GM19328 (cell line): ENCODE results near the gene MYOM1.

Experiments
- ATAC-seq: cut with Tn5 transposase; IDR thresholded peaks from one replicate; pipeline ENCODE4 v1.9.1; 2021; ENCODE audit warnings: mild to moderate bottlenecking, moderate library complexity; ENCODE audit not compliant: unreplicated experiment

Gene MYOM1

DNA sequence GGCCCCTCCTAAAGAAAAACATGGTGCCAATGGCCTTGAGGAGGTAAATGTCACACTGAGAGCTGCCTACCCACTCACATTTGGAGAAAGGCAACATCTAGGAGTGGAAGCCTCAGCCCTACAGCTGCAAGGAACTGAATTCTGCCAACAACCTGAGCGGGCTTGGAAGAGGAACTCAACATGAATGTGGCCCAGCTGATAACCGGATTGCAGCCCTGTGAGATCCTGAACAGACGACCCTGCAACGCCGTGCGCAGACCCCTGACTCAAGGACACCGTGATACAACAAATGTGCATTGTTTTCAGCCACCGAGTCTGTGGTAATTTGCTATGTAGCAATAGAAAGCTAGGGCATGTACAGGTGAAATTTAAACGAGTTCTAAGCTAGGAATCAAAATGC, 99.4 kb downstream of the MYOM1 start:
- no peak for ATAC-seq

DNA sequence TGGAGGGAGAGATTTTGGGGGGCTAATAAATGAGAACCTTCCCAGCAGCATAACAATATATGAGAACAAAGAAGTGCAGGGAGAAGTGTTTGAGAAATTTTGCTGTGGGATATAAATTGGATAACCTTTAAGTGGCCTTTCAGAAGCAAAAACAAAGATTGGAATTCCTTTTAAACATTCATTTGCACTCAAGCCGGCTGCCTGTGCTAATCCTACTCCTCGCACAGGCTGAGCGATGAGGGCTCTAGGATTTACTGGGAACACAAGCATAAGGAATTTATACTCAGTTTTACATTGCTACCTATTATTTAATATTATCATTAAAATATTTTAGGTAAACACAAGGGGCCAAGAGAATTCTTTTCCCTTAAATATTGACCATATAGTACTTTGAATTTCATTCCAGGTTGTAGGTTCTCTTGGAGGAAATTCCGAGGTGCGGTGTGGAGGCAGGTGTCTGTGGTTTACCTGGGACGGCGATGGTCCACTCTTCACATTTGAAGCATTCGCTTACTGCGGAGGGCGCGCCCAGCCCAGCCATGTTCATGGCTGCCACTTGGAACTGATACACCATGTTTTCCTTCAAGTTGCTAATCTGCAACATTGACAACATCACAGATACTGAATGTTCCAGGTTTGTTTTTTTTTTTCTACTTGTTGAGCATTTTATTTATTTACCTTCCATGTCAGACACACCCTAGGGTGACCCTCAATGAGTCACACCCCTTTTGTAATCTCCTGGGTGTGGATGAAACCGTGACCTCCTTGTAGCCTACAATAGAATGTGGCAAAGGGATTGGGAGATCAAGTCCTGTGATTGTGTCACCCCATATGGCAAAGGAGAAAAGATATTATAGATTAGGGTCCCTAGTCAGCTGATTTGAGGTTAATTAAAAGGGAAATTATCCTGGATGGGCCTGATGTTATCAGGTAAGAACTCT, 100.1 kb downstream of the MYOM1 start:
- ATAC-seq = no peak

DNA sequence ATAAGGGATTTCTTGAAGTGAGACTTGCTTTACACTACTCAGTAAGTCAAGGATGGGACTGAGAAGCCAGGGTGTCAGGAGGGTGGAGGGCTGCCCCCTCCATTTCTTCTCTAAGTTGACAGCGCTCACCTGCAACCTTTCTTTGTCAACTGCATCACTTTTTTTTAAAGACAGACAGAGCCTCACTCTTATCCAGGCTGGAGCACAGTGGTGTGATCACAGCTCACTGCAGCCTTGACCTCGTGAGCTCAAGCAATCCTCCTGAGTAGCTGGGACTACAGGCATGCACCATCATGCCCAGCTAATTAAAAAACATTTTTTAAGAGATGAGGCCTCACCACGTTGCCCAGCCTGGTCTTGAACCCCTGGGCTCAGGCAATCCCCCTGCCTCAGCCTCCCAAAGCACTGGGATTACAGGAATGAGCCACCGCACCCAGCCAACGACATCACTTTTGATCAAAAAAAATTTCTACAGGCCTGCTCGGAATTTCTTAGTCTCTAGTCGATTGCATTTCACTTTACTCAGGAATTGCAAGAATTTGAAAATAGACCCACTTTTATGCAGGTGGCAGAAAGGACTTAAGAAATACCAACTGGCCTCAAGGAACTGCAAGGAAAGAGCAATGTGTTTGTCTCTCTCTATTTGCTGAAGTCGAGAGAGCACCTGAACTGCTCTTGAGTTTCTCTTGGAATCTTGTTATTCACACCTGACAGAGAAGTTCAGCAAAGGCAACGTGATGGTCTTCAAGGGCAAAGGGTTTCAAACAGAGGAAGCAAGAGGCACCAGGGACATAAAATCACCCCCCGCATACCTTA, 101.4 kb downstream of the MYOM1 start:
- ATAC-seq = no peak

DNA sequence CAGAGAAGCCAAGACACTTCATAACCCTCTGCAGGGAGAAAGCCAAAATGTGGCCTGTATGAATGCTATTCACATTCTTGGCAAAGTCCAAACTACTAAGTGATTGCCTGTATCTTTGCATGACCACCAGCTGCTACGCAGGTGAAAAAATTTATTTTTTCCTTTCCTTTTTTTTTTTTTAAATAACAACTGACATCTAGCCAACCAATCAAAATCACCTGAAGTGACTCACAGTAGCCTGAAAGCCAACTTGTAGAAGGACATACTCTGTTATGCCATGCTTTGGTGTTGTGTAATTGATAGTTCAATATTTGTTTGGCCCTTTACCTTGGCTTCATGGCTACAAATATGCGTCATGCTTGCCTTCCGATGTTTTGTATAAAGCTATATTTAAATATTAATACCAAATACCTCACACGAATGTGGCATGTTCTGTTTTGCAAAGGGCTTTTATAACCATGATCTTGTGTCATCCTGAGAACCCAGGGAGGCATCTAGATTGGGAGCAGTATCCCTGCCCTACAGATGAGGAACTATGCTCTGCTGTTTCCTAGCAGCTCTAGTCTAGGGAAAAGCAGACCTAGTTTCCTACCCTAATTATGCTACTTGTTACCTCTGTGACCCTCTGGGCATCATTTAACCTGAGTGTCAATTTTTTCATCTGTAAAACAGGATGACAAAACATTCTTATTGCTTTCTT, 102.1 kb downstream of the MYOM1 start:
- no peak for ATAC-seq

DNA sequence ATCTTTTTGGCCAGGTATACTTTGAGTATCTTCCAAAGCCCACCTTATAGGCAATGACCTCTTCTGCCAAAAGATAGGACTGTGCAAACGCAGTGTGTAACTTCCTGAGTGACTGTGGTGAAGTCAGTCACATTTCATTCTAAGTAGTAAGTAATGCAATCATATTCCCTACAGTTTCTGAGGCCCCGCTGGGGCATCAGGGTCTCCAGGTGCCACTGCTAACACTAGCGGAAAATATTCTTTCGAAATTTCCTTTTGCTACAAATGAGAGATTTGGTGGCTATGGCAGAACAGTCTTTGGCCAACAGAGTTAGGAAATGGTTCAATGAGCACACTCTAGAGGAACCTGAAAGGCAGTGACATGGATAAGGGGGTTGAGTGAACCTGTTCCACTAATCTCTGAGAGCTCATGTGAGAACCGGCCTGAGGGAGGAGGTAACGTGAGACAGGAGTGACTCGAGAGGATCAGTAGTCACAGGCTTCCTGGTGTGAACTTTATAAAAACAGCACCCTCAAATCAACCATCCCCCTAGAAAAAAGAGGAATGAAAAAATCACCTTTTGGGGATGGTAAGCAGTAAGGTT, 104.2 kb downstream of the MYOM1 start:
- ATAC-seq = no peak

DNA sequence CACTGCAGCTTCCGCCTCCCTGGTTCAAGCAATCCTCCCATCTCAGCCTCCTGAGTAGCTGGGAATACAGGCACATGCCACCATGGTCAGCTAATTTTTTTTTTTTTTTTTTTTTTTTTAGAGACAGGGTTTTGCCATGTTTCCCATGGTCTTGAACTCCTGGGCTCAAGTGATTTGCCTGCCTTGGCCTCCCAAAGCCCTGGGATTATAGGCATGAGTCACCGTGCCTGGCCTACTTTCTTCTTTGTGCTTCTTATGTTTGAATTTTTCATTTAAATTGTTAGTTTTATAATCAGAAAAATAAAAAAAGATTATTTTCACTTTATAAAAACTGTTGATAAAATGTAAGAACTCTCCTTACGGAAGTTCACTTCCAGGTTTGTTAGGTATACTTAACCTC, 105.3 kb downstream of the MYOM1 start:
- ATAC-seq = no peak

DNA sequence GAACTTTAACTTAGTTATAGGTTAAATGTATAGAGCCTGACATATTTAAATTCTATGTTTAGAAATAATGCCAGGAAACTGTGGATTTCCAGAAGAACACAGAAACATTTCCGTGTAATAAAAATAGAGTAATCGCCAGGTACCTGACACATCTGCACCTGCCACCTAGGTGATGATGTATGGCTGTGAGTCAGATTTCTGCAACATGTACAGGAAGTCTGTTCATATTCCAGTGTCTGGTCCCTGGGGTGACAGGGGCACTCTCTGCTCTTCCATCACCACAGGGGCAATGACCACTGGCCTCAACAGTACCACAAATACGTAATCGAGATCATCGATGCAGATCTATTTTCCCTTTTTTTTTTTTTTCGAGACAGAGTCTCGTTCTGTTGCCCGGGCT, 105.7 kb downstream of the MYOM1 start:
- ATAC-seq = no peak

DNA sequence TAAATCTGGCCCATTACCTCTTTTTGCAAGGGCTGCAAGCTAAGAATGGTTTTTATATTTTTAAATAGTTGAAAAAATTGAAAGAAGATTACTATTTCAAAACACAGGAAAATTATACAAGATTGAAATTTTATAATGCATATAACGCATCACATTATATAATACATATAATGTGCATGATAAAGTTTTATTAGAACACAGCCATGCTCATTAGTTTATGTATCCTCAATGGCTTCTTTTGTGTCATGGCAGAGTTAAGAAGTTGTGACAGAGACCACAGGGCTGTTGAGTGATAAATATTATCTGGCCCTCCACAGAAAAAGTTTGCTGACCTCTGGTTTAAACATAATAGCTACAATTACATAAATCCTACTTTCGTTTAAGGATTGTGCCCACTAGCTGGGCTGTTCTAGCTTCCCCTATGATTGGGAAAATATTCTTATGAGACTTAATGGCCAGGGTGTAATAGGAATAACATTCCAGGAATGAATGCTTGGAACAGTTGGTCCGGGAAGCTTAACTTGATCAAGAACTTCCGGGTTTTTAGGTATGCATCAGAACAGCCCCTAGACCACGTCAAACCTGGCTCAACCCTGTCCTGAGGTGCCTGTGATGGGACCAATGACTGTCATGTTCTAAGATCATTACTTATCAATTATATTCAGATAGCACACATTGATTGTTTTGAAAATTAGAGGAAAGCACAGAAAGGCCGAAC, 108.1 kb downstream of the MYOM1 start:
- ATAC-seq = no peak

DNA sequence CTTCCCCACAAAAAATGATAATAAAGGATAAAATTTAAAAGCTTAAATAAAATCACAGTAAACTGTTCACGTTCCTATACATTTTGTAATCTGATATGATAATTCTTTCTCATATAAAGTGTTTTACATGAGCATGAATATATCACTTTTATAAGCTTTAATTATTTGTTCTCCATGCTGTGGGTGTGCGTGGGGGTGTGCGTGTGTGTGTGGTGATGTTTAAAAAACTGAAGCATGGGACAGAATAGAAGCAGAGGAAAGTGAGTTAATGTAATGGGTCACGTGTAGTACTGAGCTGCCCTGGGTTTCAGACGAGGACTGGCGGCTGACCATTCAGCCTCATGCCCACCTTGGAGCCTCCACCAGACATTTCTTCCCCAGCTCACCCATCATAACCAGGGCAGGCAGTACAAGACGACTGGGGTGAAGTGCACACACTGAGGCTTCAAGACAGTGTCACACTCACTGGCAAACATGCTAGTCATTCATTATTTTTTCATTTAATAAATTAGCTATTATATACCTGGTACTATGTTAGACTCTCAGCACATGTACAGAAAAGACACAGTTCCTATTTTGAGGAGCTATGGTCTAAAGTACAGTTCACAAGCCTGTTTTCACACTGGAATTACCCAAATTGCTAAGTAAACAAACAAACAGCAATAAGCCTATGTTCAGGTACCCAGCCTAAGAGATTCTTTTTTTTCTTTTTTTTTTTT, 109.6 kb downstream of the MYOM1 start:
- ATAC-seq = no peak

DNA sequence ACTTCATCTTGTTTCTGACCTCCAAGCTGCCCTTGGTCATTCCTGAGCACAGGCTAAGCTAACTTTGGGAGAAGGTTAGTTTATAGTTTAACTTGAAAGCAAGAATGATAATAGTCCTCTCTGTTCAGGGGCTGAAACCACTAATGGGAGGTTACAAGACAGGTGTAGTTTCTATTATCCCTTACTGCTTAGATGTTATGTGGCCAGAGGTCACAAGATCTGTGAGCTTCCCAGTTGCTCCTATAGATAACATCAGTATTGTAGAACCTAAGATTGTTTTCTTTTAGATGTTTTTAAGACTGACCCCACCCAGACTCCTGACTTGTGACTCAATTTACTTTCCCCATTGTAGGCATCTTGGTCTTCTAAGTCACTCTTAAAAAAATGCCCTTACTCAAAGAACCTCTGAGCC, 112.0 kb downstream of the MYOM1 start:
- ATAC-seq = no peak

DNA sequence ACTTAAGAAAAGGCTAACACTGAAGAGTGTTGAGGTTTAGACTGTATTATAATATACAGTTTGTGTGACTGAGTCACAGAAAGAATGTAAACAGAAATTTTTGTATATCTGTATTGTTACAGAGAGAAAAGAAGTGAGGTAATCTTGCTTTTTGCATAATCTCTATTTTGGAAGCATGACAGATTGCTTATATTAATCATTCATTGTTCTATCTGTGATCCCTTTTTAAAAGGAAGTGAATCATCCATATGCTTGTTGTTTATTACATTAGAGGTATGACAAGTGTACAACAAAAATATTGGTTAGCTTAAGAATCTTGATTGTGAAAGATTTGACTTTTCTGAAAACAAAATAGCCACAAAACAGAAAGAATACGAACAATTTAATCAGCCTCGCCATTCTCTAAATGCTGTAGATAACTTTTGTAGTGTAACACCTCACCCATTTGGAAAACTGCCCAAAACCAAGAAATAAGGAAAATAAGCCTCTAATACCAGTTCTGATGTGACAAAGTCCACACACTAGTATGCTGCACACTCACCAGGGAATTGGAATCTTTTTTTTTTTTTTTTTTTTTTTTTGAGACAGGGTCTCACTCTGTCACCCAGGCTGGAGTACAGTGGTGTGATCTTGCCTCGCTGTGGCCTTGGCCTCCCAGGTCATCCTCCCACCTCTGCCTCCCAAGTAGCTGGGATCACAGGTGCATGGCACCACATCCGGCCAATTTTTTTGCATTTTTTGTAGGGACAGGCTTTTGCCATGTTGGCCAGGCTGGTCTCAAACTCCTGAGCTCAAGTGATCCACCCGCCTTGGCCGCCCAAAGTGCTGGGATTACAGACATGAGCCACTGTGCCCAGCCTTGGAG, 115.3 kb downstream of the MYOM1 start:
- ATAC-seq = no peak

DNA sequence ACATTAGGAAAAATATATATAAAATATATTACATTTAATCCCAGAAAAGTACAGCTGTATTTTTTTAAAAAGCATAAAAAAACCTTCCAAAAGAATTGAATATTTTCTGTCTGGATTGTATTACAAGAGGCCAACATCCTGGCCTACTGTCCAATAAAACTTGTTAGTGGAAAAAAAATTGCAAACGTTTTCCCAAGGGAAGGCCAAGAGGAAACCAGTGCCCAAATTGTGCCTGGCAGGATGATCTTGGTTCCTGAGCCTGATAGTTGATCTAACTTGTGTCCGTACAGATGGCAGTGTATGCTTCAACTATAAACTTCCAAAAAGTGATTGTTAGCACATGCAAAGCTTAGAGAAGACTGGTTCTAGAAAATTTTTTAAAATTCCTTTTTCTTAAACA, 116.2 kb downstream of the MYOM1 start:
- ATAC-seq = no peak

DNA sequence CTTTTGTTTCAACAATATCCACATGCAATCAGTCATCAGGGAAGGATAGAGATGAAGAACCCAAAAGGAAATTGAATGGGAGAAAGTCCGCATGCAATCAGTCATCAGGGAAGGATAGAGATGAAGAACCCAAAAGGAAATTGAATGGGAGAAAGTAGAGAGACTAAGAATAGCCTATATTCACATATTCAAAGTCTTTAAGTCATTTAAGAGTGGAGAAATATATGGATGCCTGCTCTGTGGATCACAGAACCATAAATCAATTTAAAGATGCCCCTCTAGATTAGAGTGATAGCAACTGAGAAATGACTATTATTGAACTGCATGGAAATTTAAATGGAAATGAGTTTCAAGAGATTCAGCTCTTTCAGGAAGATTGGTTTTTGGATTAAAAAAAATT, 116.8 kb downstream of the MYOM1 start:
- no peak for ATAC-seq

DNA sequence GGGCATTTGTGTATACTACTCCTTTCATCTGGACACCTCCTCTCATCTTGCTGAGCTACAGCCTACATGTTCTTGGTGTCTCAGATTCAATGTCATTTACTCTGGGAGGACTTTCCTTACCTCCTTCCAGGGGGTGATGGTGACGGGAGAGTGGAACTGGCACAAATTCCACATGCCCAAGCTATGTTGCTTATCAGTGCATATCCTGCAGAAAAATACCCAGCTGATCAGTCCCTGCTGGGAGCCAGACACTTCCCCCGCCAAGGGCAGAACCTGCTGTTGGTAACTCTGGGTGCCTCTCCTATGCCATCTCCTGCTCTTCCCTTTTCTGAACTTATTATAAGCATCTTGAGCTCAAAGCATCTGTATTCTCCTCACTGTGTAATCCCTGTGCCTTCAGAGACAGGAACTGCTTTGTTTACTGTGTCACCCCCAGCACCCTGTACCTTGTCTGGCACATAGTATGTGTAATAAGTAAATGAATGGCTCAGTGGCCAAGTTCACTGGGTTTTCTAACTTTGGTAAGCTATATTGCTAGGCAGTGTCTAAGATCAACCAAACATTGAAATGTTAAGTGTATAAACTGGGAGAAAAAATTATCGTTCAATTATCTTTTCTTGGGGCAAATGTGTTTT, 119.2 kb downstream of the MYOM1 start:
- no peak for ATAC-seq

DNA sequence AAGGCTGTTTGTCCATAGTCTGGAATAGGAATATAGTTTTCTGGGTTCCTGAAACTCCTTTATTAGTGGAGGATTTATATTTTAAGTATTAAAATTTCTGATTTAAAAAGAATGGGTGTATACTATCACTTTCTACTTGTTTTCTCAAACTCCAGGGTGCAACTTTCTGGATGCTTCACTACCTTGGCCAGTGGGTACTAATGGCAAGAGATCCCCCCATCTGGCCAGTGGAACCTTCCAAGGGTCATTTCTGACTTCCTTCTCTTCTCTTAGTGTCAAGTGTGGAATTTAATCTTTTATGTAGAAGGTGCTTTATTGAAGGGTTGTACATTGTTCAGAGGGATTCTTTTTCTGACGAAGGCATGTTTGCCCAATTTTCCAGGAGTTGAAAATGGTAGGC, 120.4 kb downstream of the MYOM1 start:
- no peak for ATAC-seq

DNA sequence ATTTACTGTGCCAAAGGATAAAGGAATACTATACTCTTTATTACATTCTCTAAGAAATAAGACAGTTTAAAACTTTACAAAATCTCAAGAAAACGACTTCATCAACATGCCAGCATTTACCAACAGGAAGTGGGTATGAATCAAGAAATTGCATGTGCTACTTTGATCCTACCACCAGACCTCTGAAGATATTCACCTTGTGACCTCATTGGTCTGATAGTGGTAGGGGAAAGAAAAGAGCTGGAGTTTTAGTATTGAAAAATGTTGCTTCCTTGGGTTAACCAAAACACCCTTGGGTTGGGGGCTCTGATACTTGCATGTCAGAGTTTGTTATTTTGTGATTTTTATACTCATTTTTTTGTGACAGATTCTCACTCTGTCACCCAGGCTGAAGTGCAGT, 122.7 kb downstream of the MYOM1 start:
- ATAC-seq = no peak

DNA sequence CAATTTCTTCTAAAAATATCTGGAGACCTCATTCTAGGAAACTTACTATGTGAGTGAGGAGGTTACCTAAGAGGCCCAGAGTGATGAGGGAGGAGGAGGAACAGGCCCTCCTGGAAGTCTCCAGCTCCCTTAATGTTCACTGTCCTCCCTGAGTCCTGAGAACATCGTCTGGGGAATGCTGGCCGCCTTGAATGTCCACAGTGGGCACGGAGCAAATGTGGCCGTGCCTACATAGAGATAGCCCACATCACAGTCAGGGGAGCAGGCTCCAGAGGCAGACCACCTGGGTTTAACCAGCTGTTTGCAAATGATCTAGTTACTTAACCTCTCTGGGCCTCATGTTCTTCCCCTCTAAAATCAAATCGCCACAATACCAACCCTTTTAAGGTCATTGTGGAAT, 123.8 kb downstream of the MYOM1 start:
- no peak for ATAC-seq

DNA sequence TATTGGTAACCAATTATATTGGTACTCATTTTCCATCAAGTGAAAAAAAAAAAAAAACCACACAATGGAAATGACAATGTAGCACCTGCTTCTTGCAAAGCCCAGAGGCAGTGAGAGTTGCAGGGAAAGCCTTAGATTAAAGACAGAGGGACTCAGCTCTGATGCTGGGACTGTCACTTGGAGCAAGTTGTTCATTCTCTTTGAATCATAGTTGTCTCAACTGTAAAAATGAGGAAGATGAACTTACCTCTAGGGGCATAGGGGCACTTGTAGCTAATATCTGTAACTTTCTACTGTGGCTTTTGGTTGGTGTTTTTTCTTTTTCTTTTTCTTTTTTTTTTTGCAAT, 125.5 kb downstream of the MYOM1 start:
- no peak for ATAC-seq
